Sigmoid colon (tissue), 7 donors: Measurements from ENCODE around the gene PHOX2A. TPM values are rescaled to one million over a fixed set of nuclear protein-coding genes. Genes with fewer than 3 reads are reported as not detected.

Source experiments
- DNase-seq: peaks from one replicate; pipeline ENCODE4 v3.0.0-alpha.2; 2019
- H3K27ac ChIP-seq, 4 donors: fragments of 200-600 bp; sonication (generic); one replicate each; pipeline ENCODE4 v1.5.1; 2016 to 2019; ENCODE audit warnings: mild to moderate bottlenecking in 1 of 4
- H3K27me3 ChIP-seq, 3 donors: fragments of 200-600 bp; sonication (generic); one replicate each; pipeline ENCODE4 v1.5.1; 2019; ENCODE audit warnings: mild to moderate bottlenecking in 1 of 3
- H3K36me3 ChIP-seq, 4 donors: fragments of 200-600 bp; sonication (generic); one replicate each; pipeline ENCODE4 v1.5.1; 2016 to 2019
- H3K4me1 ChIP-seq, 4 donors: fragments of 200-600 bp; sonication (generic); one replicate each; pipeline ENCODE4 v1.5.1; 2017 to 2019
- H3K4me3 ChIP-seq, 4 donors: fragments of 200-600 bp; sonication (generic); one replicate each; pipeline ENCODE4 v1.5.1; 2017 to 2019; ENCODE audit warnings: mild to moderate bottlenecking in 2 of 4, moderate library complexity in 1 of 4
- H3K9me3 ChIP-seq, 4 donors: fragments of 200-600 bp in 3 of 4; sonication (generic) in 3 of 4; one replicate each; pipeline versions ENCODE4 v1.5.1 to v1.6.1; 2013 to 2019
- CTCF ChIP-seq, 4 experiments: fragments of 450-650 bp in 3 of 4; fragments of 200-600 bp in 1 of 4; IDR thresholded peaks; one replicate each; pipeline ENCODE4 v1.5.1; 2016 to 2019; ENCODE audit warnings: antibody characterized with exemption in 4 of 4, mild to moderate bottlenecking in 3 of 4, moderate library complexity in 2 of 4
- EP300 ChIP-seq, 4 donors: sonication (generic); formaldehyde crosslinking; IDR thresholded peaks; one replicate each; pipeline ENCODE4 v1.6.1; 2017; ENCODE audit warnings: antibody characterized with exemption in 4 of 4
- POLR2A ChIP-seq, 2 donors: fragments of 450-650 bp; IDR thresholded peaks; one replicate each; pipeline ENCODE4 v1.6.1; 2016; ENCODE audit warnings: antibody characterized with exemption in 2 of 2, mild to moderate bottlenecking in 2 of 2, moderate library complexity in 2 of 2
- POLR2AphosphoS5 ChIP-seq, 4 donors: sonication (generic); formaldehyde crosslinking; IDR thresholded peaks; one replicate each; pipeline ENCODE4 v1.6.1; 2017; ENCODE audit warnings: antibody characterized with exemption in 4 of 4
- WGBS, 2 donors: extraction: QIAGEN DNeasy Blood & Tissue Kit; methylation state at CpG; one replicate each; pipeline ENCODE4 v1.1.7; 2013; 5-methylcytosine and 5-hydroxymethylcytosine counted together
- intact Hi-C: fragments of 100-400 bp; cut with DNase I; formaldehyde crosslinking; loops from one replicate; pipeline ENCODE4 v1.15.1; 2023
- polyA plus RNA-seq, 3 donors: library from polyadenylated mRNA; stranded (reverse); fragments of 200-250 nt; gene quantifications; one replicate each; pipeline ENCODE4 v1.2.3, GENCODE V29; 2013
- total RNA-seq, 4 donors: library from RNA; depleted of rRNA; stranded (reverse); fragments of >200 nt; gene quantifications; one replicate each; pipeline ENCODE4 v1.1.0, GENCODE V29; 2016
- donor health status: healthy with polysubstance abuse.
- donor health status: Bipolar disorder and iron deficiency.
- donor health status: healthy.

The PHOX2A gene
- total and polyA plus RNA-seq, 7 donors: 0.41 to 2.9 (median 1.2) TPM; not detected in 3

GRCh38 chr11:72238040-72238450 is 5.9 kb downstream of the PHOX2A start:
- 15 to 57% methylated on average over 16 of the region's 16 CpGs for WGBS, 2 donors
- H3K36me3 ChIP-seq: peaks cover 19 to 49% (median 39%) of the 10 kb centered on the region in 4 donors
- TF ChIP-seq POLR2AphosphoS5 (IDR thresholded peaks at IDR 0.05) (peak in 1 of 4 donors; percentile 13), CTCF (IDR thresholded peaks at IDR 0.05) (peak; percentile 69 to 78 (median 76)), POLR2A (IDR thresholded peaks at IDR 0.05) (no peak), EP300 (IDR thresholded peaks at IDR 0.05) (no peak)
- H3K4me3 ChIP-seq: no peak overlapping the region
- peaks cover 5 to 29% (median 24%) of the 10 kb centered on the region in 3 donors for H3K27me3 ChIP-seq
- peaks cover 0 to 60% (median 59%) of the 10 kb centered on the region in 4 donors for H3K4me1 ChIP-seq
- H3K9me3 ChIP-seq: no peaks in the 10 kb centered on the region
- intact Hi-C loops: loop anchor here (1.0 to 10.0 kb wide), 4 partner anchors 13 to 389 kb away; partner anchors contain the start of gene CLPB
- peak overlapping the region; percentile 77 to 81 (median 79) for H3K27ac ChIP-seq
- DNase-seq: peak; percentile 90

GRCh38 chr11:72237112-72237931 is 6.7 kb downstream of the PHOX2A start:
- no peak overlapping the region for H3K4me3 ChIP-seq
- peaks cover 0 to 60% (median 59%) of the 10 kb centered on the region in 4 donors for H3K4me1 ChIP-seq
- 59 to 84% methylated on average over 22 of the region's 22 CpGs for WGBS, 2 donors
- peaks cover 0 to 22% (median 18%) of the 10 kb centered on the region in 3 donors for H3K27me3 ChIP-seq
- intact Hi-C loops: loop anchor here (5.0 to 10.0 kb wide), 3 partner anchors 53 to 390 kb away; partner anchors contain the start of gene CLPB
- H3K27ac ChIP-seq: peak overlapping the region; percentile 77 to 81 (median 79)
- DNase-seq: peak; percentile 63
- H3K9me3 ChIP-seq: no peaks in the 10 kb centered on the region
- H3K36me3 ChIP-seq: peaks cover 26 to 56% (median 46%) of the 10 kb centered on the region in 4 donors
- TF ChIP-seq EP300 (IDR thresholded peaks at IDR 0.05) (no peak), POLR2AphosphoS5 (IDR thresholded peaks at IDR 0.05) (no peak), CTCF (IDR thresholded peaks at IDR 0.05) (no peak), POLR2A (IDR thresholded peaks at IDR 0.05) (no peak)

- Histone ChIP-seq H3K27me3 (peaks cover 0 to 16% (median 12%) of the 10 kb centered on the region in 3 donors), H3K4me1 (peaks cover 0 to 60% (median 59%) of the 10 kb centered on the region in 4 donors), H3K9me3 (no peaks in the 10 kb centered on the region), H3K4me3 (no peak overlapping the region), H3K27ac (peak overlapping the region; percentile 77 to 81 (median 79)), H3K36me3 (peaks cover 32 to 62% (median 52%) of the 10 kb centered on the region in 4 donors)
- intact Hi-C loops: loop anchor here (5.0 to 10.0 kb wide), 3 partner anchors 52 to 391 kb away; partner anchors contain the start of gene CLPB
- WGBS, 2 donors: 74 to 77% methylated on average over 2 of the region's 2 CpGs
- DNase-seq: no peak
- TF ChIP-seq POLR2AphosphoS5 (IDR thresholded peaks at IDR 0.05) (no peak), CTCF (IDR thresholded peaks at IDR 0.05) (no peak), POLR2A (IDR thresholded peaks at IDR 0.05) (no peak), EP300 (IDR thresholded peaks at IDR 0.05) (no peak)
These were observed 7.2 kb downstream of the PHOX2A start for GRCh38 chr11:72236774-72237111.

GRCh38 chr11:72236083-72236697 is 7.8 kb downstream of the PHOX2A start:
- Histone ChIP-seq H3K36me3 (peaks cover 38 to 68% (median 57%) of the 10 kb centered on the region in 4 donors), H3K27ac (peak overlapping the region; percentile 38 to 81 (median 69))
- 69 to 79% methylated on average over 4 of the region's 4 CpGs for WGBS, 2 donors

More at GRCh38 chr11:72236083-72236697, 7.8 kb downstream of the PHOX2A start:
- no peaks in the 10 kb centered on the region for H3K9me3 ChIP-seq
- DNase-seq: peak; percentile 6
- no peak overlapping the region for H3K4me3 ChIP-seq
- peaks cover 0 to 60% (median 58%) of the 10 kb centered on the region in 4 donors for H3K4me1 ChIP-seq
- H3K27me3 ChIP-seq: peaks cover 0 to 10% (median 6%) of the 10 kb centered on the region in 3 donors
- TF ChIP-seq POLR2A (IDR thresholded peaks at IDR 0.05) (no peak), CTCF (IDR thresholded peaks at IDR 0.05) (no peak), POLR2AphosphoS5 (IDR thresholded peaks at IDR 0.05) (no peak), EP300 (IDR thresholded peaks at IDR 0.05) (no peak)
- intact Hi-C loops: loop anchor here (5.0 to 10.0 kb wide), 3 partner anchors 51 to 391 kb away; partner anchors contain the start of gene CLPB
